Esophagus muscularis mucosa (tissue), 4 donors: ENCODE measurements around the gene GLCCI1. TPM values are rescaled to one million over a fixed set of nuclear protein-coding genes. Genes with fewer than 3 reads are reported as not detected.

Experiments
- DNase-seq: peaks from one replicate; pipeline ENCODE4 v3.0.0-alpha.2; 2017; ENCODE audit errors: extremely low spot score
- H3K27ac ChIP-seq, 4 donors: fragments of 200-600 bp; sonication (generic); replicated peaks in 1 of 4; 1 replicate in 3 of 4; 2 replicates in 1 of 4; pipeline ENCODE4 v1.5.1; 2016 to 2019; ENCODE audit warnings: mild to moderate bottlenecking in 1 of 4
- H3K27me3 ChIP-seq, 4 donors: fragments of 200-600 bp; sonication (generic); one replicate each; pipeline versions ENCODE4 v1.5.1 to v1.6.0; 2016 to 2019
- H3K36me3 ChIP-seq, 4 donors: fragments of 200-600 bp; sonication (generic); one replicate each; pipeline ENCODE4 v1.5.1; 2016 to 2019
- H3K4me1 ChIP-seq, 4 donors: fragments of 200-600 bp; sonication (generic); one replicate each; pipeline ENCODE4 v1.5.1; 2016 to 2019
- H3K4me3 ChIP-seq, 4 donors: fragments of 200-600 bp; sonication (generic); 1 replicate in 2 of 4; 2 replicates in 2 of 4; pipeline ENCODE4 v1.5.1; 2016 to 2019; ENCODE audit warnings: mild to moderate bottlenecking in 4 of 4, moderate library complexity in 1 of 4
- H3K9me3 ChIP-seq, 4 donors: fragments of 200-600 bp; sonication (generic); 1 replicate in 3 of 4; 2 replicates in 1 of 4; pipeline ENCODE4 v1.5.1; 2016 to 2019
- CTCF ChIP-seq, 3 experiments: fragments of 200-600 bp in 2 of 3; fragments of 450-650 bp in 1 of 3; sonication (generic) in 2 of 3; IDR thresholded peaks; one replicate each; pipeline ENCODE4 v1.5.1; 2017 to 2019; ENCODE audit warnings: antibody characterized with exemption in 3 of 3, mild to moderate bottlenecking in 2 of 3, moderate library complexity in 1 of 3
- EP300 ChIP-seq: sonication (generic); formaldehyde crosslinking; IDR thresholded peaks from one replicate; pipeline ENCODE4 v1.6.1; 2017; ENCODE audit warnings: antibody characterized with exemption
- POLR2A ChIP-seq: fragments of 450-650 bp; IDR thresholded peaks from one replicate; pipeline ENCODE4 v1.6.1; 2017; ENCODE audit warnings: antibody characterized with exemption, moderate library complexity, mild to moderate bottlenecking, low read depth
- POLR2AphosphoS5 ChIP-seq, 2 donors: sonication (generic); formaldehyde crosslinking; IDR thresholded peaks; one replicate each; pipeline ENCODE4 v1.6.1; 2017; ENCODE audit warnings: antibody characterized with exemption in 2 of 2
- WGBS: methylation state at CpG from one replicate; pipeline ENCODE4 v1.1.5; 2018; 5-methylcytosine and 5-hydroxymethylcytosine counted together
- intact Hi-C: fragments of 100-400 bp; cut with DNase I; formaldehyde crosslinking; loops from one replicate; pipeline ENCODE4 v1.15.1; 2023
- total RNA-seq, 4 donors: library from RNA; depleted of rRNA; stranded (reverse); fragments of >200 nt; gene quantifications; one replicate each; pipeline versions ENCODE4 v1.1.0 to v1.2.1, GENCODE V29; 2016

Gene GLCCI1
- total RNA-seq, 4 donors from 2014 or later, result 2.8 to 8.3 (median 4.8) TPM

GRCh38 chr7:7932553-7932952 lies 36.0 kb upstream of the GLCCI1 start:
- WGBS, result 100% methylated on average over 3 of the region's 3 CpGs
- no peak for TF ChIP-seq POLR2AphosphoS5 (IDR thresholded peaks at IDR 0.05)
- TF ChIP-seq EP300, result no peak
- TF ChIP-seq POLR2A, result no peak
- no peak for TF ChIP-seq CTCF (IDR thresholded peaks at IDR 0.05)
- intact Hi-C loops, result no loop called here
- Histone ChIP-seq H3K27ac (no peak overlapping the region), H3K9me3 (no peaks in the 10 kb centered on the region), H3K4me3 (no peak overlapping the region), H3K4me1 (no peaks in the 10 kb centered on the region), H3K36me3 (no peaks in the 10 kb centered on the region), H3K27me3 (no peaks in the 10 kb centered on the region)
- no peak for DNase-seq

DNA sequence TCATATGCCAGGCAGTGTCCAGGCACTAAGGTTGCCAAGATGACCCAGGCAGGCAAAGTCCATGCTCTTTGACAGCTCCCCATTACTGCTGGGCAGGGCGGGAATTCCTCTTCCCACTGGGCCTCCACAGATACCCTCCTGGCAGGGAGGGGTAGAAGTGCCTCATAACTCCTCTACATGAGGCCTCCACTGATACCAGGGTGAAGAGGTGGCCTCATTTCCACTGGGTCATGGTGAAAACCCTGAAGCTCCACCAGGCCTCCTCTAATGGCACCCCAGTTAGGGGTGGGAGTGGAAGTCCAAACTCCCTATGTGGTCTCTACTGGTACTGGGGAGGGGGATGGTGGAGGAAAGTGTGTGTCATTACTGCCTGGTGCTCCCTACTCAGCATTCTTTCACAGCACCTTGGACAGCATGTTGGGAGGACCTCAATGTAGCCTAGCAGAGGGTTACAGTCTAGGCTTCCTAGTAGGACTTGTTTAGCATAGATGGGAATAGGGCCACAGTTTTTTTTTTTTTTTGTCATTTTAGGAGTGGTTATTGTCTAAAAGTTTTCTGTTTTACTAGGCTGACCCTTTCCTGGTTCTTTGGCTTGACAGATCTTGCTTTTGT lies 34.6 kb upstream of the GLCCI1 start:
- WGBS, result 100% methylated on average over 1 of the region's 1 CpG
- no peaks in the 10 kb centered on the region for H3K4me1 ChIP-seq
- TF ChIP-seq POLR2AphosphoS5 (IDR thresholded peaks at IDR 0.05) (no peak), EP300 (no peak), CTCF (IDR thresholded peaks at IDR 0.05) (no peak), POLR2A (no peak)
- H3K36me3 ChIP-seq, result no peaks in the 10 kb centered on the region
- no peaks in the 10 kb centered on the region for H3K9me3 ChIP-seq
- DNase-seq, result no peak
- H3K27ac ChIP-seq, result no peak overlapping the region
- no peaks in the 10 kb centered on the region for H3K27me3 ChIP-seq
- intact Hi-C loops, result no loop called here
- H3K4me3 ChIP-seq, result no peak overlapping the region

DNA sequence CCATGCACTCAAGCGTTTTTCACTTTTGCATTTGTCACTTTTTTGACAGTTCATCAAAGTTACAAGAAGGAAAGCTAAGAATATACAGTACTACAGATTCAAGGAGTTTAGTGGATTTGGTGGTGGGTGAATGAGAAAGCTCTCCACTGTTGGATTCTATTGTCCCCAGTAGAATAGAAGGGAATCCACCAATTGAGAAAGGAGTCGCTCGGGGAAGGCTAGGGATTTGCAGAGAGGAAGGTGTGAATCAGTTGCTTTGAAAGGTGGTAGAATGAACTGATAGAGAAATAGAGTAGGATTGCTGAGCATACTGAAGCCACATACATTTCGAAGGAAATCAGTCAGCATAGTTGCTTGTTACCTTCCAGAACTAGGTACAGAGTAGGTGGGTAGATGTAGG lies 33.7 kb upstream of the GLCCI1 start:
- no peak overlapping the region for H3K27ac ChIP-seq
- 92% methylated on average over 4 of the region's 4 CpGs for WGBS

GRCh38 chr7:7938471-7938870 lies 30.1 kb upstream of the GLCCI1 start:
- TF ChIP-seq CTCF (IDR thresholded peaks at IDR 0.05) (no peak), POLR2AphosphoS5 (IDR thresholded peaks at IDR 0.05) (no peak), EP300 (no peak), POLR2A (no peak)
- intact Hi-C loops, result no loop called here
- DNase-seq, result no peak
- 91% methylated on average over 6 of the region's 6 CpGs for WGBS
- H3K4me3 ChIP-seq, result no peak overlapping the region
- no peaks in the 10 kb centered on the region for H3K9me3 ChIP-seq
- H3K27ac ChIP-seq, result no peak overlapping the region
- no peaks in the 10 kb centered on the region for H3K4me1 ChIP-seq
- H3K27me3 ChIP-seq, result no peaks in the 10 kb centered on the region
- no peaks in the 10 kb centered on the region for H3K36me3 ChIP-seq

More for the DNA sequence above, 33.7 kb upstream of the GLCCI1 start:
- TF ChIP-seq POLR2AphosphoS5 (IDR thresholded peaks at IDR 0.05) (no peak), CTCF (IDR thresholded peaks at IDR 0.05) (no peak), POLR2A (no peak), EP300 (no peak)
- Histone ChIP-seq H3K36me3 (no peaks in the 10 kb centered on the region), H3K4me1 (no peaks in the 10 kb centered on the region), H3K27me3 (no peaks in the 10 kb centered on the region), H3K9me3 (no peaks in the 10 kb centered on the region), H3K4me3 (no peak overlapping the region)
- intact Hi-C loops, result no loop called here
- DNase-seq, result no peak

GRCh38 chr7:7943951-7944350 lies 24.6 kb upstream of the GLCCI1 start:
- no peaks in the 10 kb centered on the region for H3K9me3 ChIP-seq
- no peak for DNase-seq
- TF ChIP-seq EP300 (no peak), POLR2A (no peak), CTCF (IDR thresholded peaks at IDR 0.05) (no peak), POLR2AphosphoS5 (IDR thresholded peaks at IDR 0.05) (no peak)
- H3K4me3 ChIP-seq, result no peak overlapping the region
- no peaks in the 10 kb centered on the region for H3K4me1 ChIP-seq
- H3K27ac ChIP-seq, result no peak overlapping the region
- no peaks in the 10 kb centered on the region for H3K27me3 ChIP-seq
- 97% methylated on average over 1 of the region's 1 CpG for WGBS
- intact Hi-C loops, result no loop called here
- H3K36me3 ChIP-seq, result no peaks in the 10 kb centered on the region
